A549 (cell line): ENCODE data around the gene AREL1. TPM values are rescaled to one million over a fixed set of nuclear protein-coding genes. Genes with fewer than 3 reads are reported as not detected.

Experiments
- ATAC-seq, 2 experiments: fragments of 200-7000 bp in 1 of 2; fragments of >200 bp in 1 of 2; cut with Nextera tagmentation in 1 of 2; cut with Tn5 transposase in 1 of 2; 3 replicates each; pipeline versions ENCODE4 v1.8.0 to v1.9.1; 2018 to 2020; ENCODE audit warnings: mild to moderate bottlenecking in 1 of 2, moderate library complexity in 1 of 2
- CTCF ChIA-PET: fragments of 300-600 bp; sonication (Branson Sonifier 250); formaldehyde crosslinking; extraction: SDS; loops from one replicate; lab custom pipeline; 2021; ENCODE audit warnings: antibody characterized with exemption, inconsistent platforms; lab: Yijun Ruan, JAX
- POLR2A ChIA-PET: fragments of 350-600 bp; formaldehyde crosslinking; extraction: SDS; loops from one replicate; lab custom pipeline; 2021; ENCODE audit warnings: antibody characterized with exemption, inconsistent platforms; lab: Yijun Ruan, JAX
- DNase-seq, 2 experiments: peaks; one replicate each; pipeline versions ENCODE4 v3.0.0 to v3.0.0-alpha.2; 2011 to 2016; ENCODE audit warnings: low read depth in 1 of 2, low spot score in 1 of 2
- FAIRE-seq: peaks from 2 replicates; lab custom pipeline; 2011; peaks lifted over from hg19 to GRCh38; lab: Jason Lieb, UNC
- H3K27ac ChIP-seq, 2 experiments: fragments of >200 bp; sonication (Bioruptor Twin); formaldehyde crosslinking; 3 replicates each; pipeline ENCODE4 v1.5.1; 2016 to 2017
- H3K4me1 ChIP-seq: fragments of >200 bp; sonication (Bioruptor Twin); formaldehyde crosslinking; 3 replicates; pipeline ENCODE4 v1.6.1; 2016
- H3K4me2 ChIP-seq: fragments of >200 bp; sonication (Bioruptor Twin); formaldehyde crosslinking; 3 replicates; pipeline ENCODE4 v1.6.1; 2016
- H3K4me3 ChIP-seq: fragments of >200 bp; sonication (Bioruptor Twin); formaldehyde crosslinking; 3 replicates; pipeline ENCODE4 v1.5.1; 2016
- H3K9me3 ChIP-seq: fragments of >200 bp; sonication (Bioruptor Twin); formaldehyde crosslinking; 3 replicates; pipeline ENCODE4 v1.6.1; 2016
- BHLHE40 ChIP-seq: IDR thresholded peaks from 2 replicates; pipeline ENCODE4 v1.6.1; 2012; ENCODE audit warnings: low read depth, low read length, inconsistent platforms
- CHD2 ChIP-seq: fragments of 150-350 bp; IDR thresholded peaks from 2 replicates; pipeline ENCODE4 v1.6.1; 2014; ENCODE audit warnings: low read length; ENCODE audit not compliant: partially characterized antibody
- CHD4 ChIP-seq: fragments of 200-600 bp; sonication (generic); IDR thresholded peaks from 2 replicates; pipeline ENCODE4 v1.6.1; 2016; ENCODE audit warnings: antibody characterized with exemption, mild to moderate bottlenecking, borderline replicate concordance
- EHMT2 ChIP-seq: fragments of 200-600 bp; sonication (generic); IDR thresholded peaks from 2 replicates; pipeline ENCODE4 v1.6.1; 2016; ENCODE audit warnings: antibody characterized with exemption, low read depth, mild to moderate bottlenecking, moderate library complexity
- EP300 ChIP-seq, 2 experiments: fragments of >200 bp; sonication (Bioruptor Twin); formaldehyde crosslinking; IDR thresholded peaks; 2 replicates in 1 of 2; 3 replicates in 1 of 2; pipeline ENCODE4 v1.6.1; 2016 to 2017
- HEYL ChIP-seq: fragments of 250-450 bp; sonication (Bioruptor Pico); IDR thresholded peaks from 2 replicates; pipeline ENCODE4 v1.8.0; 2021; ENCODE audit warnings: mild to moderate bottlenecking, moderate library complexity
- HOXA7 ChIP-seq: fragments of 250-450 bp; sonication (Bioruptor Pico); IDR thresholded peaks from 2 replicates; pipeline ENCODE4 v1.5.0; 2020; ENCODE audit warnings: mild to moderate bottlenecking, moderate library complexity
- MAFK ChIP-seq: fragments of 450-650 bp; IDR thresholded peaks from 2 replicates; pipeline ENCODE4 v1.6.1; 2014; ENCODE audit not compliant: partially characterized antibody
- MAZ ChIP-seq: fragments of 150-350 bp; IDR thresholded peaks from 2 replicates; pipeline ENCODE4 v1.6.1; 2014; ENCODE audit warnings: antibody characterized with exemption, low read depth, low read length, borderline replicate concordance
- NFE2L2 ChIP-seq: fragments of 150-350 bp; conservative IDR thresholded peaks from 2 replicates; pipeline ENCODE4 v1.6.1; 2014; ENCODE audit warnings: low read length
- NPAS2 ChIP-seq: fragments of 250-450 bp; sonication (Bioruptor Pico); IDR thresholded peaks from 2 replicates; pipeline ENCODE4 v1.8.0; 2022; ENCODE audit warnings: mild to moderate bottlenecking, moderate library complexity, borderline replicate concordance
- NR3C1 ChIP-seq: fragments of >200 bp; sonication (Bioruptor Twin); formaldehyde crosslinking; IDR thresholded peaks from 3 replicates; pipeline ENCODE4 v1.6.1; 2017
- POLR2AphosphoS2 ChIP-seq: conservative IDR thresholded peaks from 2 replicates; pipeline ENCODE4 v1.6.1; 2012; ENCODE audit warnings: low read length, improper control_type of control experiment, inconsistent platforms
- RAD21 ChIP-seq, 2 experiments: fragments of >200 bp in 1 of 2; sonication (Bioruptor Twin) in 1 of 2; formaldehyde crosslinking in 1 of 2; IDR thresholded peaks in 1 of 2; conservative IDR thresholded peaks in 1 of 2; 2 replicates in 1 of 2; 3 replicates in 1 of 2; pipeline ENCODE4 v1.6.1; 2012 to 2018; ENCODE audit warnings: inconsistent platforms in 1 of 2
- RFX5 ChIP-seq: fragments of 450-650 bp; IDR thresholded peaks from 2 replicates; pipeline ENCODE4 v1.7.1; 2014; ENCODE audit warnings: antibody characterized with exemption, mild to moderate bottlenecking, moderate library complexity
- ZC3H11A ChIP-seq: fragments of 450-650 bp; IDR thresholded peaks from 2 replicates; pipeline ENCODE4 v1.6.1; 2014; ENCODE audit warnings: antibody characterized with exemption, mild to moderate bottlenecking
- ZSCAN20 ChIP-seq: fragments of 250-450 bp; sonication (Bioruptor Pico); IDR thresholded peaks from 2 replicates; pipeline ENCODE4 v1.8.0; 2022; ENCODE audit warnings: mild to moderate bottlenecking, moderate library complexity
- WGBS: methylation state at CpG from one replicate; pipeline ENCODE4 v1.1.6; 2017; ENCODE audit errors: missing lambda C conversion rate; 5-methylcytosine and 5-hydroxymethylcytosine counted together
- polyA plus RNA-seq, 4 experiments: library from polyadenylated mRNA; depleted of rRNA in 3 of 4; stranded (reverse); fragments of >200 nt; fragmentation: RNase III in 1 of 4; extraction: RNeasy Plus Mini Kit Qiagen cat#74134 plus additional on column Dnase treatment in 1 of 4; gene quantifications; 2 replicates in 3 of 4; 3 replicates in 1 of 4; pipeline ENCODE4 v1.2.3, GENCODE V29; 2011 to 2017
- TF ChIP-seq, protein P1 (sequence below): IDR thresholded peaks from 2 replicates; pipeline ENCODE4 v1.6.1; 2012

AREL1 gene
- polyA plus RNA-seq, 2 of the 4 experiments (the other 2 are of a cell fraction): 27.5 to 48.6 TPM

- Histone ChIP-seq H3K27ac (no peak overlapping the region), H3K9me3 (no peaks in the 10 kb centered on the region), H3K4me3 (no peak overlapping the region)
- DNase-seq (no peak), FAIRE-seq (no peak)
- CTCF ChIA-PET: interaction anchor here (1.0 to 2.2 kb wide), 2 partner anchors 71 to 74 kb away, joined by 3 to 7 read pairs; partner anchors contain the start of gene LTBP2
- no peak for TF ChIP-seq CHD4
- TF ChIP-seq, all 56 proteins: peak for 0
- Histone ChIP-seq H3K4me1 (peaks cover 10% of the 10 kb centered on the region; the same call in 2 of the 3 replicates), H3K4me2 (no peak overlapping the region)
- 91% methylated on average over 3 of the region's 3 CpGs for WGBS
- POLR2A ChIA-PET: no interaction called here
- no peak for ATAC-seq
Measured at GRCh38 chr14:74683406-74683805, 29.5 kb downstream of the AREL1 start.

DNA sequence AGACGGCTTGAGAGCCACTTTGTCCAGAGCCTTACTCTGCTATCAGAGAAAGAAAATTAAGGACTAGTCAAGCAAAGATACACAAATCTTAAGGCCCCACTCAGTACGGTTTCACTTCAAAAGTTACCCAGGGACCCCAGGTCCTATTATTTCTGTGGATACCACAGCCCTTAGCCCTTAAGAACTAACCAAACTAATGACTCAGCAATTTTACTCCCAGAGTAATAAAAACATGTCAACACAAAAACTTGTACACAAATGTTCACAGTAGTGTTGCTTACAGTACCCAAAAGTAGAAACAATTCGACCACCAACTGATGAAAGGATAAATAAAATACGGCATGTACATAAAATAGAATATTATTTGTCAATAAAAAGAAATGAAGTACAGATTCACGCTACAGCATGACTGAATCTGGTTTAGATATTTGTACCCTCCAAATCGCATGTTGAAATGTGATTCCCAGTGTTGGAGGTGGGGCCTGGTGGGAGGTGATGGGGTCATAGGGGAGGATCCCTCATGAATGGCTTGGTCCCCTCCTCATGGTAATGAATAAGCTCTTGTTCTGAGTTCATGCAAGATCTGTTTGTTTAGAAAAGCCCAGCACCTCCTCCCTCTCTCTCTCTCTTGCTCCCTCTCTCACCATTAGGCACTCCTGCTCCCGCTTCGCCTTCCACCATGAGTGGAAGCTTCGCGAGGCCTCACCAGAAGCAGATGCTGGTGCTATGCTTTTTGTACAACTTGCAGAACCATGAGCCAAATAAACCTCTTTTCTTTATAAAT is 30.5 kb downstream of the AREL1 start:
- Histone ChIP-seq H3K27ac (peak overlapping the region; percentile 31 to 57; a peak in 3 of 6 replicates), H3K9me3 (no peaks in the 10 kb centered on the region), H3K4me1 (peaks cover 10% of the 10 kb centered on the region; the same call in 2 of the 3 replicates), H3K4me2 (no peak overlapping the region), H3K4me3 (no peak overlapping the region)
- no peak for FAIRE-seq
- TF ChIP-seq NFE2L2 (peak; percentile 90), NR3C1 (no peak), POLR2AphosphoS2 (no peak), EHMT2 (no peak), MAFK (peak; percentile 98)
- TF ChIP-seq, protein P1, sequence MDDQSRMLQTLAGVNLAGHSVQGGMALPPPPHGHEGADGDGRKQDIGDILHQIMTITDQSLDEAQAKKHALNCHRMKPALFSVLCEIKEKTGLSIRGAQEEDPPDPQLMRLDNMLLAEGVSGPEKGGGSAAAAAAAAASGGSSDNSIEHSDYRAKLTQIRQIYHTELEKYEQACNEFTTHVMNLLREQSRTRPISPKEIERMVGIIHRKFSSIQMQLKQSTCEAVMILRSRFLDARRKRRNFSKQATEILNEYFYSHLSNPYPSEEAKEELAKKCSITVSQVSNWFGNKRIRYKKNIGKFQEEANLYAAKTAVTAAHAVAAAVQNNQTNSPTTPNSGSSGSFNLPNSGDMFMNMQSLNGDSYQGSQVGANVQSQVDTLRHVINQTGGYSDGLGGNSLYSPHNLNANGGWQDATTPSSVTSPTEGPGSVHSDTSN: no peak
- 91% methylated on average over 10 of the region's 10 CpGs for WGBS
- no peak for DNase-seq
- ATAC-seq: no peak
- ChIA-PET POLR2A (no interaction called here), CTCF (interaction anchor here (0.8 to 2.2 kb wide), 2 partner anchors 70 to 81 kb away, joined by 3 to 7 read pairs; partner anchors contain the start of genes LTBP2 and YLPM1)

- POLR2A ChIA-PET: no interaction called here
- CTCF ChIA-PET: no interaction called here
- FAIRE-seq (no peak), ATAC-seq (no peak), DNase-seq (no peak)
- H3K4me1 ChIP-seq: peaks cover 9% of the 10 kb centered on the region
- no peaks in the 10 kb centered on the region for H3K9me3 ChIP-seq
- no peak for TF ChIP-seq RAD21 (conservative IDR thresholded peaks at IDR 0.05 in 1 of 2, IDR thresholded peaks at IDR 0.05 in 1 of 2)
- TF ChIP-seq MAZ: no peak
- TF ChIP-seq CHD2: no peak
- no peak for TF ChIP-seq EP300 (IDR thresholded peaks at IDR 0.05)
- no peak for TF ChIP-seq ZSCAN20 (CRISPR knock-in tag)
- no peak for TF ChIP-seq BHLHE40
- TF ChIP-seq HOXA7 (CRISPR knock-in tag): no peak
- TF ChIP-seq NPAS2 (CRISPR knock-in tag): no peak
- no peak for TF ChIP-seq RFX5
- H3K4me2 ChIP-seq: no peak overlapping the region
- no peak overlapping the region for H3K27ac ChIP-seq
- no peak overlapping the region for H3K4me3 ChIP-seq
Measured at GRCh38 chr14:74675219-74675618, 37.7 kb downstream of the AREL1 start.

DNA sequence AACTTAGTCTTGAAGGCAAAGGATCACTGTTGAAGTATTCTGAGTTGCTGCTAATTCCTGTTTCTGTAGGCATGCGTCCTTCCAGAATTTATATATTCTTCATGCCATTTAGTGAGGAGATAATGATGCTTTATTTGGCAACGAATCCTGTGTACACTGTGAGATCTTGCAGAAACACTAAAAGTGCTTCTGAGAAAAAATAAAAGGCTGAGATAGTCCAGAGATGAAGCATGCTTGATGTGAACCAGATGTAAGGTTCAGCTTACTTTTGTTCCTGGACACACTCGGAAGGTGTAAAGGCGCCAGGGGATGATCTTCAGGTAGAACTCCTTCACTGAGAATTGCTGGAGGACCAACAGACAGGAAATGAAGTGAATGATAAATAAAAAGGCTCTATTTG is 39.1 kb downstream of the AREL1 start:
- ChIA-PET POLR2A (interaction anchor here (0.5 kb wide), 1 partner anchor 22 kb away, joined by 3 read pairs; no protein-coding TSS in a partner anchor), CTCF (interaction anchor here (1.0 to 1.5 kb wide), 2 partner anchors 61 to 65 kb away, joined by 3 to 4 read pairs; no protein-coding TSS in a partner anchor)
- Histone ChIP-seq H3K27ac (no peak overlapping the region), H3K4me1 (peaks cover 9% of the 10 kb centered on the region), H3K4me3 (no peak overlapping the region), H3K9me3 (no peaks in the 10 kb centered on the region), H3K4me2 (no peak overlapping the region)
- FAIRE-seq (no peak), DNase-seq (no peak), ATAC-seq (no peak)
- 92% methylated on average over 4 of the region's 4 CpGs for WGBS
- TF ChIP-seq ZC3H11A (no peak), HEYL (CRISPR knock-in tag) (no peak)
